GM19099 (cell line): ENCODE results near the gene DAB2.

Source experiments
- POLR2A ChIP-seq: IDR thresholded peaks from 3 replicates; pipeline ENCODE4 v1.6.1; 2011; ENCODE audit warnings: low read depth; ENCODE audit not compliant: insufficient read length; ENCODE audit errors: extremely low read depth

DAB2 gene

DNA sequence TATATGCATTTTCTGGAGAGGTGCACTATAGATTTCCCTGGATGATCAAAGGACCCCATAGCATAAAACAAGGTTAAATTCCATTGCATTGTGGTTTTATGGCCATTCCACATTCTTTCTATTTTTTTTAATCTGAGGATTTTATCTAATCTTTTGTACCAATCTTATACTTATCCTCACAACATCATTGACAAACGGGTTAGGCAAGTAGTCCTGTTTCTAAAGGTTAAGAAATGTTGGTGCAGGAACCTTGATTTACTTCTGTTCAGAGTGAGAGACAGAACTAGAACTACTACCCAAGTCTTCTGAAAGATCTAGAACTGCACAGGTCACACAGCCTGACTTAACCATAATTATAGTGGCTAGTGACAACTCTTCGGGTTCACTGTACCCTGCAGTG lies 5.7 kb upstream of the DAB2 start:
- no peak for TF ChIP-seq POLR2A

DNA sequence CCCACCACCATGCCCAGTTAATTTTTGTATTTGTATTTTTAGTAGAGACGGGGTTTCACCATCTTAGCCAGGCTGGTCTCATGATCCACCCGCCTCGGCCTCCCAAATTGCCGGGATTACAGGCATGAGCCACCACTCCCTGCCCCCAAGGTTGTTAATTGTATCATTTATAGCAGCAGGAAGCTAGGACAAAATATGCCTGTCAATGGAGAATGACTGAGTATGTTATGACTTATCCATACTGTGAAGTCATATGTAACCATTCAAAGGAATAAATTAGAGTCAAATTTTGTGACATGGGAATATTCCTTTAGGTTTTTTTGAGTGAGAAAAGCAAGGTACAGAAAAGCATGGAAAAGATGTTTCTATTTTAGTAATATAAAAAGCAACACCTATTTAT lies 3.9 kb upstream of the DAB2 start:
- TF ChIP-seq POLR2A: no peak

DNA sequence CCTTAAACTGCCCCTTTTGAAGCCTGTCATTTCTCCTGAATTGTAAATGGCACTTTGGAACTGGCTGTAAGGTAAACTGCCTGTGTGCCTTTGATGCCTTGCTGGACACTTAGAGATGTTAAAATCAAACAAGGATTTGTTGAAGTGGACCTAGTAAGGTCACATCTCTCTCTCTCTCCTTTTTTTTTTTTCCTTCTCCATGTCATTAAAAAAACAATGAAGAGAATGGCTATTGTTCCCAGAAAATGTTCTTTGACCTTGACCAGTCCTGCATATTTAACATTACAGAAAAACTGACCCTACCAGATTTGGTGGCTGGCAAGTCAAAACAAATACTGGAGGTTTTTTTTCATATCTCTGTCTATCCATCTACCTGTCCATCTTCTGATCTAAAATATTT lies 2.9 kb upstream of the DAB2 start:
- TF ChIP-seq POLR2A: no peak

DNA sequence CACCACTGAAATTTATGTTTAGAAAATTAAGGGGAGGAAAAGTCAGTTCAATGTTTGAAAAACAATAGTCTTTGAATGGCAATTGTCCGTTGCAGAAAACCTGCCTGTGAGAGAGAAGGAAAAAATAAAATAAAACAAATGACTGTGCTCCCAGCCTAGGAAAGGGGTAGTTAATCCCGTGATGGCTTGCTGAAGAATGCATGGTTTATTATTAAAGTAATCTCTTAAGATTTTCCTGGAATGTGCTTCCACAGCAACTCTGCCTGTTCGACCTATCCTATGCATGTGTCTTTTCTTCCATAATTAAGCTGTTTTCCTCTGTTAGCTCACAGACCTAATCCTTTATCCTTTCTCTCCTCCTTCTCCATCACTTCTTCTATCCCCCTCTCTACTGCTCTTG lies 2.4 kb upstream of the DAB2 start:
- TF ChIP-seq POLR2A: no peak

DNA sequence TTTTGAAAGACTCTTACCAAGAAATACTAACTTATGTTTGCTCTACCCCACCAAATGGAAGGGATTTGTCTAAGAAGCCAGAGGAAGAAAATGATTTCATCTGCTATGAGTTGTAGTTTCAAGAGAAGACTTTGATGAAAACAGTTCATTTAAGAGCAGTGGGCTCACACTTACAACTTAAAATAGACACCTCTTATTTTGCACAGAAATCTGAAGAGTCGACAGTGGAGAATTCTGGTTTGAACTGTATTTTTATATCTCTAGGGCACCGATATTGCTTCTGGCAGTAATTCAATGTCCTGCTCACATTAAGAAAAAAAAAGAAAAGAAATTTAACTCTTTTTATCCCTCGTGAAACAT lies 1.9 kb upstream of the DAB2 start:
- no peak for TF ChIP-seq POLR2A

GRCh38 chr5:39426051-39426745 lies 1.4 kb upstream of the DAB2 start:
- TF ChIP-seq POLR2A: no peak

DNA sequence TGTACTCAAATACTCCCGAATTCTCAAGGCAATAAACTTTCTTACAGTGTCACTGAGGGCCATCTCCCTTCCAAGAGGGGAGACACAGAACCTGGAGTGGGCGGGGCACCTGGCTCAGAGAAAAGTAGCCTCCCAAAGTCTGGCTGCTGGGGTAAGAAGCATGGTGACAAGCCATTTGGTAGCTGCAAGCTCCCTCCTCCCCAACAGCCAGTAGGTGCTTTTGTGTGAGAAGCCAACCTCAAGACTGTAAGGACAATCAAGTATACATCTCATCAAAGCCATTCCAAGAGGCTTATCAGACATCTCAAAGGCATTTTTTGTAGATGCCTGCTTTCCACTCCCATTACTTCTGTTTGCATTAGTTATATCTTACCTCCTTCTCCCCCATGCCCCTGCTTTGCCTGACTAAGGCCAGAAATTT lies 1.4 kb downstream of the DAB2 start:
- no peak for TF ChIP-seq POLR2A

DNA sequence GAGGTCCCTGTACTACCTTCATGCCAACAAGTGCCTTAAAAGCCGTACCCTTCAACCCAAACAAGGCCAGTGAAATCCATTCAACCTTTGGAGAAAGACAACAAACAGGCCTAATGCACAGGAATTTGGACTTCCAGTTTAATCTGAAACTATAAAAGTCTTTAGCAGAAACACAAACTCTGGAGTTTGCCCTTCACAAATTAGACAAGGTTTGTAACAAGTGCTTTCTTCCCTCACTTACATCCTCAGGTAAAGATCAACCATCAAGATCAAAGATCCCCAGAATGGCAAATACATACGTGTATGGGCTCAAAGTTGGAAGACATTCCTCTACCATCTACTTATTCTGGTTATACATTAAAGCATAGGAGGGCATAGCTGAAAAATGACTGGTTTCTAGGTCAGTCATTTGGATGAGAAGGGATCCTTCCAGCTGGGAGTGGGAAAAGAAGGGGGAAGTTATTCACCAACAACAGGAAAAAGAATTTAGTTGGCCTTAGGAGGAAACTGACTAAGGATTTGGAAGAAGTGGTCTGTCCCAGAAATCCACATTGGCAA lies 2.0 kb downstream of the DAB2 start:
- no peak for TF ChIP-seq POLR2A

DNA sequence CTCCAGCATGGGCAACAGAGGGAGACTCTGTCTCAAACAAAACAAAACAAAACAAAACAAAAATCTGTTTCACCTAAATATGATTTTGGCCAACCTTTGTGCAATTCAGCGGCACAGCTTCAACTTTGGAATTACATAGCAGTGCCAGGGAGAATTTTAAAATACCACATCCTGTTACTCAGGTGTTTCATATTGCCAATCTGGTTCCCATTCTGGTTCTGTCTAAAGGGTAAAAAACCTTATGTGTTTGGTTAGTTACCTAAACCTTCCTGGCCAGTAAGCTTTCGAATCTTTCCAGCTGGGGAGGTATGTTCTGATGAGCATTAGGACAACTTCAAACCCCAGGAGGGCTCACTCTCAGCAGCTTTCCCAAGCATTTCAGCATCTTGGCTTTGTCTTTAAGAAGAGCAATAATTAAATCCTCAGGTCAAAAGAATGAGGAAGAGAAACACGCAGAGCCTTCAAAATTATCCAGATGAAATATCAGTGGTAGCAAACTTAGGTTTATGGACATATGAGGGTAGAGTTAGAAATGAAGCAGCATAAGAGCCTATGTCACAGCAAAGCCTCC lies 2.7 kb downstream of the DAB2 start:
- TF ChIP-seq POLR2A: no peak

GRCh38 chr5:39420482-39421145 lies 4.2 kb downstream of the DAB2 start:
- no peak for TF ChIP-seq POLR2A

DNA sequence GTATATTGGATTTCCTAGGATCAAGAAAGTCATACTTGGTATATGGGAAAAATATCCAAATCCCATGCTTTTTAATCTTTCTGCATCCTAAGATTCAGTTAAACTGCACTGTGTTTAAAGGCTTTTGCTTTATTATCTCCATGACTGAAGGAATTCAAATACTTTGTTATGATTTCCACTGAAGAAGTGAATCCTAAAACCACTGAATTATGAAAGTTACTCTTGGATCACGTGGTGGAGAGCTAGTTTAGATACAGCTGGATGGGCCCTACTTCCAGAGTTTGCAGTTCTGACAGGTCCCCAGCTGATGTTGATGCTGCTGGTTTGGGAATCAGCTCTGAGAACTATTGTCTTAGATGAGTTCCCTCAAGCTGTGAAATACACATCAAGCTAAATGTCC lies 5.0 kb downstream of the DAB2 start:
- no peak for TF ChIP-seq POLR2A

- TF ChIP-seq POLR2A: no peak
These were observed 6.8 kb downstream of the DAB2 start for GRCh38 chr5:39417979-39418378.

- TF ChIP-seq POLR2A: no peak
These were observed 9.6 kb downstream of the DAB2 start for GRCh38 chr5:39415201-39415600.

DNA sequence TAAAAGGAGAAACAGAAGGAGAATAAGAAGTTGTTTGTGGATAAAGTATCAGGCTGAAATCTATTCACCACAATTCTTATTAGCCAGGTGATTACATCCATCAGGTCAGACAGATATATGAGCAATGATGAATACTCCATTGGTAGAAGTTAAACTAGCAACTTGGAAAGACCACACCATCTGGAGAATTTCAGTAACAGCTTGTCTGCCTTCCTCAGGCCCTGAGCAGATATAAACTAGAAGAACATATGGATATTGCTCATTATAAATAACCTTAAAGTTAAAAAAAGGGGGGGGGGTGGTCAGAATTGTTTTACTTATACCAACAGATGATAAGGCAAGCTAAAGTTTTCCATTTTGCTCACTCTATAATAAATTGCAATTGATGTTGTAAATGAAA lies 10.4 kb downstream of the DAB2 start:
- TF ChIP-seq POLR2A: no peak

DNA sequence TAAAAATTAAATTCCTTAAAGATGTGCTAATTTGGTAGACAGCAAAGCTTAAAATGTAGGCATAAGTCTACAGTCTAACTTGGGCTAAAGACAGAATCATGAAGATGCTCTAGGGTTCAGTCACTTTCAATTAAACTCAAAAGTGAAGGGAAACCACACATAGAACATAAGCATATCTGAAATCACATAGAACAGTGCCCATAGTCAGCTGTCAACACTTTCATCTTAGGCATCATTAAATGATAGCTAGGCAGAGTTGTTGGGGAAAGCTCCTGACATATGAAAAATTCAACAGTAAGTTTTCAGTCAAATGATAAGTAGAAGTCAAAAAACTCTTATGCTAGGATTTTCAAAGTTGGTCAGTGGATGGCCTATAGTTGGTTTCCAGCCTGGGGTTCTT lies 11.0 kb downstream of the DAB2 start:
- no peak for TF ChIP-seq POLR2A
